Measurements from ENCODE around the gene CFAP53.

The CFAP53 gene

GRCh38 chr18:50207722-50208121, 58.6 kb downstream of the CFAP53 start:
- H3K4me3 Mint-ChIP-seq, result no peak overlapping the region
- no peak overlapping the region for H3K27ac Mint-ChIP-seq
- DNase-seq (no peak), ATAC-seq (replicated peaks) (no peak)
- H3K9me3 Mint-ChIP-seq, result no peaks in the 10 kb centered on the region
- peaks cover 40 to 52% of the 10 kb centered on the region in 2 donors for H3K27me3 Mint-ChIP-seq
- peaks cover 7 to 11% of the 10 kb centered on the region in 2 donors for H3K4me1 Mint-ChIP-seq
- no peaks in the 10 kb centered on the region for H3K36me3 Mint-ChIP-seq

DNA sequence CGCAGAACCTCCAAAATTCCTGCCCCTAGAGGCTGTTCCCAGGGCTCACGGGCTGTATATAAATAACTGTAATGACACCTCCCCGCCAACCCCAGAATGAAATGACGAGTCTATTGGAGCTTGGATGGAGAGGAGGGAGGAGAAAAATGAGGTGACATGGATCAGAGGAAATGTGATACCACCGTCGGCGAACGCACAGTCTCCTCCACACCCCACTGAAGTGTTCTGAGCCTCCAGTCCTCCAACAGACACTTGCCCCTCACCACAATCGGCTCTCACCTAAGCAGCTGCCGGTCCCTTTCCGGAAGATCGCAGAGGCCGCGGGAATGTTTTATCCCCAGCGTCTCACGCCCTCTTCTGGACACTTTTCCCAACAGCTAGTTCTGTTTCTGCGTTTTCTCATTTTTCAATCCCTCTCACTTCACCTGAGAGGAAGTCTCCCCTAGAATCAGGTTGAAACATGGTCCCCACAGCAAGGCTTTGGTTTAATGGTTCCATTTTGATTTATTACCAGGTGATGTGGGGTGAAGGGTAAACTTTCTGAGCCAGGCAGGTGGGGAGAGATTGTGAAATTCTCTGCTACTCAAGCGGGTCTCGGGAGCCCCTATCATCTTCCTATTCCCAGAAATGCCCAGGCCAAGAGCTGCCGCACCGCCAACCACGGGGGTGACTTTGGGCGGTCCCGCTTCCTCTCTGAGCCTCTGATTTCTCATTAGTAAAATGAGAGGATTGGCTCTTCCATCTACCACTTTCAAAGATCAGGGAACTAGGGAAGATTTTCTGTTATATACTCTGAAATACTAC, 62.3 kb downstream of the CFAP53 start:
- Mint-ChIP-seq H3K36me3 (peaks cover 0 to 4% of the 10 kb centered on the region in 2 donors), H3K4me3 (peak overlapping the region in 1 of 2 donors; percentile 15), H3K9me3 (peaks cover 10% of the 10 kb centered on the region in 2 donors), H3K27me3 (peaks cover 44 to 59% of the 10 kb centered on the region in 2 donors), H3K4me1 (peaks cover 7 to 11% of the 10 kb centered on the region in 2 donors), H3K27ac (no peak overlapping the region)
- ATAC-seq (replicated peaks) (peak; percentile 20 to 31), DNase-seq (no peak)

- Mint-ChIP-seq H3K27ac (no peak overlapping the region), H3K4me3 (no peak overlapping the region), H3K27me3 (peaks cover 57 to 83% of the 10 kb centered on the region in 2 donors), H3K36me3 (peaks cover 0 to 4% of the 10 kb centered on the region in 2 donors), H3K4me1 (peaks cover 7 to 11% of the 10 kb centered on the region in 2 donors), H3K9me3 (peaks cover 10% of the 10 kb centered on the region in 2 donors)
- ATAC-seq (replicated peaks), result no peak
- DNase-seq, result no peak
These were observed 64.7 kb downstream of the CFAP53 start for GRCh38 chr18:50201476-50202018.

DNA sequence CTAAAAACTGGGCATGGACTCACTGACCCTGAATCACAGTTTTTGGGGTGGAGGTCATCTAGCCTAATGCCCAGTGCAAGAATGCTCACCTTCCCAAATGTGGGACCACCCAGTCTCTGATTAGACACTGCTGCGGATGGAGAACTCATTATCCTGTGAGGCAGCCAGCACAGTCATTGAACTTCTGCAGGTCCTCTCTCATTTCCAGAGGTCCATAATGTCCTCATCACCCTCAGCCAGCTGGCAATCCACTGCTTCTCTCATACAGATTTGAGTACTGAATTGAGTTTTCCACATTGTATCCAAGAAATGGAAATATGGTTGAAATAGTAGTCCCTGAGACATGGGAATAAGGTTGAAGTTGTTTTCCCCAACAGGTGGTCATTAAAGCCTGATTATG, 66.4 kb downstream of the CFAP53 start:
- H3K27me3 Mint-ChIP-seq, result peaks cover 62 to 90% of the 10 kb centered on the region in 2 donors
- peaks cover 10 to 21% of the 10 kb centered on the region in 2 donors for H3K4me1 Mint-ChIP-seq
- ATAC-seq (replicated peaks) (no peak), DNase-seq (no peak)
- H3K9me3 Mint-ChIP-seq, result peaks cover 10% of the 10 kb centered on the region in 2 donors
- no peak overlapping the region for H3K27ac Mint-ChIP-seq
- no peak overlapping the region for H3K4me3 Mint-ChIP-seq
- H3K36me3 Mint-ChIP-seq, result peaks cover 0 to 4% of the 10 kb centered on the region in 2 donors

DNA sequence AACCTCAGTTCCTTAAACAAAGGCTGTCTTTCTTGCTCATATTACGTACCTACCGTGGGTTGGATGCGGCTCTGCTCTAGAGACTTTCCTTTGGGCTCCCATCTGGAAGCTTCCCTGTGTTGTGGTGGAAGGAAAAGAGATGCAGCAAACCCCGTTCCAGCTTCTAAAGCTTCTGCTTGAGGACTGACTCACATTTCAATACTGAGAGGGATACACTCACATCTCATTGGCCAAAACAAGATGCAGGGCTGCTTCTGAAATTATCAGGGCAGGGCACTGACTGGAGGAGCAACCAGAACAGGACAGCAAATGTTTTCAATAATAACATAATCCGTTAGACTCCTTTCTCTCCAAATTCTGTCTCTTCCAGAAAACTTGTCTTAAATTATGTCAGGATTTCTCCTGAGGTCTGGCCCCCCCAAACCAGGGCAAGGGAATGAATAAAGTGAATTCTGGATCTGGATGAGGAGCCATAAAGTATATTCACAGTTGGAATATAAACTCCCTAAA, 66.9 kb downstream of the CFAP53 start:
- no peak for ATAC-seq (replicated peaks)
- DNase-seq, result no peak
- peaks cover 9 to 20% of the 10 kb centered on the region in 2 donors for H3K4me1 Mint-ChIP-seq
- H3K27ac Mint-ChIP-seq, result no peak overlapping the region
- H3K27me3 Mint-ChIP-seq, result peaks cover 57 to 85% of the 10 kb centered on the region in 2 donors
- peaks cover 0 to 4% of the 10 kb centered on the region in 2 donors for H3K36me3 Mint-ChIP-seq
- H3K4me3 Mint-ChIP-seq, result no peak overlapping the region
- H3K9me3 Mint-ChIP-seq, result peaks cover 10% of the 10 kb centered on the region in 2 donors

DNA sequence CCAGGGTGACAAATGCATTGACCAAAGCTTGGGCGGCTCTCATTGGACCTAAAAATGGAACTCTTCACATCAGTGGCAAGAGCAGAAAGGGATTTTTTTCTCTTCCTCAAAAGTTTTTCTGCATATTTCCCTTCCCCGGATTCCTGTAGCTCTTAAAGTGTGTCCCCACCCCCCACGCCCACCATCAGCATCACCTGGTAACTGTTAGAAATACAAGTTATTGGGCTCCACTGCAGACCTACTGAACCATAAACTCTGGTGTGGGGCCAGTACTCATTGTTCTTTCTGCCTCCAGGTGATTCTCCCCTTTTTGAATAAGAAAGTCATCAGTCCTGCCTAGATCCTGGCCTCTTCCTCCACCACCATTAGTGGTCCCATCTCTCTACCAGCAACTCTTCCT, 70.0 kb downstream of the CFAP53 start:
- H3K36me3 Mint-ChIP-seq, result peaks cover 0 to 4% of the 10 kb centered on the region in 2 donors
- DNase-seq, result no peak
- H3K27me3 Mint-ChIP-seq, result peaks cover 62 to 87% of the 10 kb centered on the region in 2 donors
- peaks cover 7 to 10% of the 10 kb centered on the region in 2 donors for H3K9me3 Mint-ChIP-seq
- peak overlapping the region in 1 of 2 donors; percentile 11 for H3K4me3 Mint-ChIP-seq
- no peak overlapping the region for H3K27ac Mint-ChIP-seq
- ATAC-seq (replicated peaks), result no peak
- H3K4me1 Mint-ChIP-seq, result peaks cover 10 to 23% of the 10 kb centered on the region in 2 donors

- DNase-seq (no peak), ATAC-seq (replicated peaks) (no peak)
- peak overlapping the region; percentile 72 to 74 for H3K4me3 Mint-ChIP-seq
- H3K27me3 Mint-ChIP-seq, result peaks cover 58 to 87% of the 10 kb centered on the region in 2 donors
- peaks cover 0 to 4% of the 10 kb centered on the region in 2 donors for H3K36me3 Mint-ChIP-seq
- H3K4me1 Mint-ChIP-seq, result peaks cover 10 to 23% of the 10 kb centered on the region in 2 donors
- H3K27ac Mint-ChIP-seq, result peak overlapping the region; percentile 60
- peaks cover 3 to 5% of the 10 kb centered on the region in 2 donors for H3K9me3 Mint-ChIP-seq
These were observed 70.6 kb downstream of the CFAP53 start for GRCh38 chr18:50195689-50196088.

- Mint-ChIP-seq H3K4me1 (peaks cover 10 to 23% of the 10 kb centered on the region in 2 donors), H3K36me3 (no peaks in the 10 kb centered on the region), H3K9me3 (no peaks in the 10 kb centered on the region), H3K27ac (peak within 1 kb of the TSS; percentile 60), H3K4me3 (peak within 1 kb of the TSS; percentile 72 to 74), H3K27me3 (peaks cover 54 to 84% of the 10 kb centered on the region in 2 donors)
- DNase-seq, result peak; percentile 40
- ATAC-seq (replicated peaks), result peak; percentile 88 to 91
These were observed 71.4 kb downstream of the CFAP53 start, which contains the start of gene MYO5B for GRCh38 chr18:50194631-50195532. TSS of gene MYO5B (minus strand) at chr18:50195147. CDS start at chr18:50194793, 354 bp downstream.

- Mint-ChIP-seq H3K27me3 (peaks cover 55 to 76% of the 10 kb centered on the region in 2 donors), H3K36me3 (no peaks in the 10 kb centered on the region), H3K4me1 (peaks cover 16 to 28% of the 10 kb centered on the region in 2 donors), H3K9me3 (no peaks in the 10 kb centered on the region), H3K4me3 (peak overlapping the region; percentile 56 to 68), H3K27ac (no peak overlapping the region)
- DNase-seq (no peak), ATAC-seq (replicated peaks) (no peak)
These were observed 72.3 kb downstream of the CFAP53 start for GRCh38 chr18:50193796-50194630.

DNA sequence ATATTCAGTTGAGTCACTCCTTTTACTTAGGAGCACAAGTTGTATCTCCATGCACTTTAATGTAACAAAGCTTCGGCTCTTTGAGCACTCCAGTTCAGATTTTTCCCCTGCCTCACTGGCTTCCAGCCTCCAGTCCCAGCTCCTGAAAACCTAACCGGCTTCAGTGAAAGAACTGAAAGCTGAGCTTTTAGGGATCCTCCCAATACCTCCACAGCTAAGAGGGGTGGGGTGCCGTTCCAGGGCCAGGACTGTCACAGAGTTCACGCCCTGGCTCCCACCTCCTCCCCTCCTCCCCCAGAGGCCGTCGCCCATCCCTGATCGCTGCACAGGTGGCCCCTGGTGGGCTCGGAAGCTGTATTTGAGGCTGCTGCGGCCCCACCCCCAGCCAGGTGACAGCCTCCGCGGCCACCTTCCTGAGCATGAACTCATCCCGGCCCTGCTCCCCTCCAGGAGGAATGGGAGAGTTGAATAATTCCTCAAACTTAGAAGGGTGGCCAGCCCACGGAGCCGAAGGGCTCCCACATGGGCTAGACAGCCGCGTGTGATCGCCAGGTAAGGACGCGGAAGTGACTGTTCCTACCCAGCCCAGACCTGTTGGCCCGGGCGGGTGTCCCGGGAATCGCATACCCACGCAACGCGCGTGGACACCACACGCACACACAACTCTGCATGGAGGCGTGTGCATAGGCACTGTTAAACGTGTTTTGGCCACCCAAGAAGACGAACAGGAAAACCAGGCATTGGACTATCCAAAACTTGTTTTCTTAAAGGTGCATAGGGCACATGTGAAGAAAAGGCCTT, 73.1 kb downstream of the CFAP53 start:
- H3K4me3 Mint-ChIP-seq, result peak overlapping the region; percentile 20 to 42
- no peaks in the 10 kb centered on the region for H3K9me3 Mint-ChIP-seq
- no peak overlapping the region for H3K27ac Mint-ChIP-seq
- peaks cover 16 to 28% of the 10 kb centered on the region in 2 donors for H3K4me1 Mint-ChIP-seq
- no peaks in the 10 kb centered on the region for H3K36me3 Mint-ChIP-seq
- H3K27me3 Mint-ChIP-seq, result peaks cover 54 to 68% of the 10 kb centered on the region in 2 donors
- ATAC-seq (replicated peaks), result no peak
- DNase-seq, result no peak

DNA sequence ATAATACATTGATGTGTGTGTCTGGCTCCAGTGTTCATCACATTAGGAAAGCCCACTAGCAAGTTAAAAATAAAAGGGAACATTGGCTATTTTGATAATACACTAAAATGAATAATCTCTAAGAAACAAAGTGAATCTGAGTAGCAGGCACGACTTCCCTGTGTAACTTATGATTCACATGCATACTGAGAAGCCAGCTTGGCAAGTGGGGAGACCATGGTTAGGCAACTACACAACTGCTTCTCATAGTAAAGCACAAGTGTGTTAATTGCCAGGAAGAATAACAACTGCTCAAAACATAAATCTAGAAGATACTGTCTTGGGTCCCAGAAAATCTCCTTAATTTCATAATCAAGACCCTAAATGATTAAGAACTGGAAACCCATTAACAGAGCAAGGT, 75.4 kb downstream of the CFAP53 start:
- no peaks in the 10 kb centered on the region for H3K9me3 Mint-ChIP-seq
- H3K36me3 Mint-ChIP-seq, result no peaks in the 10 kb centered on the region
- peaks cover 18 to 27% of the 10 kb centered on the region in 2 donors for H3K4me1 Mint-ChIP-seq
- H3K4me3 Mint-ChIP-seq, result no peak overlapping the region
- H3K27ac Mint-ChIP-seq, result no peak overlapping the region
- no peak for ATAC-seq (replicated peaks)
- peaks cover 46 to 54% of the 10 kb centered on the region in 2 donors for H3K27me3 Mint-ChIP-seq
- no peak for DNase-seq

GRCh38 chr18:50190236-50190635, 76.1 kb downstream of the CFAP53 start:
- H3K27me3 Mint-ChIP-seq, result peaks cover 40 to 47% of the 10 kb centered on the region in 2 donors
- no peak for DNase-seq
- no peaks in the 10 kb centered on the region for H3K9me3 Mint-ChIP-seq
- H3K4me3 Mint-ChIP-seq, result no peak overlapping the region
- peaks cover 17 to 20% of the 10 kb centered on the region in 2 donors for H3K4me1 Mint-ChIP-seq
- ATAC-seq (replicated peaks), result no peak
- no peak overlapping the region for H3K27ac Mint-ChIP-seq
- no peaks in the 10 kb centered on the region for H3K36me3 Mint-ChIP-seq
